Transverse colon (tissue), 4 donors: ENCODE results near the gene CHSY1. TPM values are rescaled to one million over a fixed set of nuclear protein-coding genes. Genes with fewer than 3 reads are reported as not detected.

Source experiments
- DNase-seq: peaks from one replicate; pipeline ENCODE4 v3.0.0-alpha.2; 2019
- H3K27ac ChIP-seq, 4 donors: fragments of 200-600 bp; sonication (generic); 2 replicates each; pipeline ENCODE4 v1.5.1; 2016 to 2018; ENCODE audit warnings: inconsistent platforms in 4 of 4
- H3K27me3 ChIP-seq: fragments of 200-600 bp; sonication (generic); 2 replicates; pipeline ENCODE4 v1.5.1; 2017; ENCODE audit warnings: inconsistent platforms
- H3K36me3 ChIP-seq, 4 donors: fragments of 200-600 bp; sonication (generic); 2 replicates each; pipeline ENCODE4 v1.5.1; 2017 to 2019; ENCODE audit warnings: inconsistent platforms in 4 of 4
- H3K4me1 ChIP-seq, 4 donors: fragments of 200-600 bp; sonication (generic); 2 replicates each; pipeline ENCODE4 v1.5.1; 2017 to 2020; ENCODE audit warnings: inconsistent platforms in 4 of 4
- H3K4me3 ChIP-seq, 4 donors: fragments of 200-600 bp; sonication (generic); 1 replicate in 1 of 4; 2 replicates in 3 of 4; pipeline versions ENCODE4 v1.5.1 to v1.6.1; 2017 to 2019; ENCODE audit warnings: inconsistent platforms in 4 of 4
- H3K9me3 ChIP-seq, 2 donors: fragments of 200-600 bp; sonication (generic); 2 replicates each; pipeline ENCODE4 v1.5.1; 2017 to 2019; ENCODE audit warnings: inconsistent platforms in 2 of 2
- CTCF ChIP-seq, 5 experiments: fragments of 200-600 bp in 3 of 5; fragments of 450-650 bp in 2 of 5; sonication (generic) in 3 of 5; IDR thresholded peaks; 1 replicate in 2 of 5; 2 replicates in 3 of 5; pipeline ENCODE4 v1.5.1; 2016 to 2017; ENCODE audit warnings: antibody characterized with exemption in 5 of 5, inconsistent platforms in 3 of 5, mild to moderate bottlenecking in 2 of 5, moderate library complexity in 1 of 5
- EP300 ChIP-seq: sonication (generic); formaldehyde crosslinking; IDR thresholded peaks from one replicate; pipeline ENCODE4 v1.6.1; 2017; ENCODE audit warnings: antibody characterized with exemption, low read depth
- POLR2A ChIP-seq: fragments of 450-650 bp; IDR thresholded peaks from one replicate; pipeline ENCODE4 v1.6.1; 2016; ENCODE audit warnings: antibody characterized with exemption, mild to moderate bottlenecking, moderate library complexity
- POLR2AphosphoS5 ChIP-seq, 3 donors: sonication (generic); formaldehyde crosslinking; IDR thresholded peaks; one replicate each; pipeline ENCODE4 v1.6.1; 2016; ENCODE audit warnings: antibody characterized with exemption in 3 of 3
- WGBS, 2 donors: methylation state at CpG; one replicate each; pipeline ENCODE4 v1.1.5; 2018; ENCODE audit warnings: low coverage in 1 of 2; 5-methylcytosine and 5-hydroxymethylcytosine counted together
- in situ Hi-C, 4 donors: fragments of 200-750 bp; cut with MboI; loops; one replicate each; pipeline versions ENCODE4 v1.15.0 to v1.15.1; 2017; ENCODE audit warnings: low sequenced_read_pairs in 3 of 4, low pct_ligation_motif_present in 1 of 4, low pct_unique_long_range_greater_than_20kb in 1 of 4
- intact Hi-C: fragments of 100-400 bp; cut with DNase I; formaldehyde crosslinking; loops from one replicate; pipeline ENCODE4 v1.15.1; 2023; ENCODE audit warnings: low total_unique reads
- total RNA-seq, 4 donors: library from RNA; depleted of rRNA; stranded (reverse); fragments of >200 nt; gene quantifications; one replicate each; pipeline ENCODE4 v1.1.0, GENCODE V29; 2016

The CHSY1 gene
- total RNA-seq, 4 donors from 2014 or later: 4.0 to 33.7 (median 11.8) TPM

DNA sequence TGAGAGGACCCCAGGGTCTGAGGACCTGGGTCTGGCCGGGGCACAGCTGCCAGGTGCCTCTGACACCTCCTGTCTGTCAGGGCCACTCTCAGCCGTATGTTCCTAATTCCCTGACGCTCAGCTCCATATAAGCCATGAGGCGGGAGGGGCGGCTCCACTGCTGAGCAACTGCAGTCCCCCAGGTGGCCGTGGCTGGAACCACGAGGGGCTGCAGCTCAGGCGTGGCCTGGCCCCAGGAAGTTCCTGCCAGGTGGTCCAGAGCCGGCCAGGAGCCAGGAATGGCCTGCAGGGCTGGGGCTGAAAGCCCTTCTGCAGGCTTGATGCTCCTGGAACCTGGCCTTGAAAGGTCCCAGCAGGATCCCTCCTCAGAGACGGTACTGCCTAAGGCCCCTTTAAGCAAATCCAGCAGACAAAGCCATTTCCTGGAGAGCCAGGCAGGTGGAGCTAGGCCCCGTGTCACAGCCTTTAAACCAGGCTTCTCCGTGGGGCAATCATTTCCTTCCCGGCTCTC, 118.0 kb downstream of the CHSY1 start:
- WGBS, 2 donors: 84% methylated on average over 12 of the region's 13 CpGs; no CpG with 5 or more reads in 1 of the 2 donors

GRCh38 chr15:101133181-101133460, 118.7 kb downstream of the CHSY1 start:
- Histone ChIP-seq H3K4me1 (peaks cover 0 to 5% (median 1%) of the 10 kb centered on the region in 4 donors), H3K9me3 (no peaks in the 10 kb centered on the region), H3K27me3 (no peaks in the 10 kb centered on the region), H3K27ac (no peak overlapping the region), H3K4me3 (no peak overlapping the region), H3K36me3 (no peaks in the 10 kb centered on the region)
- DNase-seq: no peak
- intact Hi-C loops (no loop called here), in situ Hi-C loops (no loop called here)
- no peak for TF ChIP-seq POLR2A
- no peak for TF ChIP-seq CTCF (IDR thresholded peaks at IDR 0.05)
- no peak for TF ChIP-seq EP300
- TF ChIP-seq POLR2AphosphoS5 (IDR thresholded peaks at IDR 0.05): no peak
- 96% methylated on average over 8 of the region's 8 CpGs; no CpG with 5 or more reads in 1 of the 2 donors for WGBS, 2 donors

More for the DNA sequence above, 118.0 kb downstream of the CHSY1 start:
- H3K9me3 ChIP-seq: no peaks in the 10 kb centered on the region
- TF ChIP-seq CTCF (IDR thresholded peaks at IDR 0.05) (no peak), POLR2A (no peak), POLR2AphosphoS5 (IDR thresholded peaks at IDR 0.05) (no peak), EP300 (no peak)
- H3K4me3 ChIP-seq: no peak overlapping the region
- H3K36me3 ChIP-seq: no peaks in the 10 kb centered on the region
- H3K27me3 ChIP-seq: no peaks in the 10 kb centered on the region
- no peak for DNase-seq
- no peak overlapping the region for H3K27ac ChIP-seq
- in situ Hi-C loops: no loop called here
- intact Hi-C loops: no loop called here
- H3K4me1 ChIP-seq: peaks cover 0 to 5% (median 0%) of the 10 kb centered on the region in 4 donors

DNA sequence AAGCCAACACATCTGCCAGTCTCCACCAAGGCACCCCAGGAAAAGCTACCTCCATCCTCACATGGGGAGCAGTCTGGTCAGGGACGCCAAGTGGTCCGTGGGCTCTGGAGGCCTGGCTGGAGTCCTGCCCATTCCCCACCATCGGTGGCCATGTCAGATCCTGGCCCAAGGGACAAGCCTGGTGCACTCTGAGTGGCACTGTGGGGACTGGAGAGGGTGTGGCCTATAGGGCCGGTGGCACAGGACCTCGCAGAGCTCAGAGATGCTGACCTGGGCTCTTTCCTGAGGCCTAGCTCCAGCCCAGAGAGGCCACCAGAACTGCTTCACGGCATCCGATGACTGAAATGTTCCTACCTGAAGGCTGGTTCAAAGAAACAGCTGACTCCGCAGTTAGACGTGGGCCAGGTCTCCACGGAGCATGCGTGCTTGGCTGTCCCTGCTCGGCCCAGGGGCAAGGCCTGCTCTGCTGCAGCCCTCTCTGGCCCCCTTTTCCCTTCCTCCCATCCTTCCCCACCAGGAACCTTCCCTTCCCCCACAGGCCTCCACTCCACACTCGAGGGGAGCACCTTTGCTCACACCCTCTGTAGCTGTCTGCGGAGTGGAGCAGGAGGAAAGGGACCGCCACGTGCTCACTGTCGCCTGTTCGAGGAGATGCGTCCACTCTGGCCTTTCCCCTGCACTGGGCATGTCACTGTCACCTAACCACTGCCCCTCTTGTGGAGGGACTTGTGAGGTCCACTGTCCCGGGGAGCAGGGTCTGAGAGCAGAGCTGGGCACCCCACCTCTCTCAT, 119.3 kb downstream of the CHSY1 start:
- intact Hi-C loops: no loop called here
- Histone ChIP-seq H3K27me3 (no peaks in the 10 kb centered on the region), H3K4me3 (no peak overlapping the region), H3K27ac (no peak overlapping the region), H3K9me3 (no peaks in the 10 kb centered on the region), H3K36me3 (no peaks in the 10 kb centered on the region), H3K4me1 (peaks cover 3 to 9% (median 6%) of the 10 kb centered on the region in 4 donors)
- no peak for DNase-seq
- TF ChIP-seq EP300: no peak
- TF ChIP-seq CTCF (IDR thresholded peaks at IDR 0.05): no peak
- WGBS, 2 donors: 92% methylated on average over 18 of the region's 20 CpGs; no CpG with 5 or more reads in 1 of the 2 donors
- in situ Hi-C loops: no loop called here

DNA sequence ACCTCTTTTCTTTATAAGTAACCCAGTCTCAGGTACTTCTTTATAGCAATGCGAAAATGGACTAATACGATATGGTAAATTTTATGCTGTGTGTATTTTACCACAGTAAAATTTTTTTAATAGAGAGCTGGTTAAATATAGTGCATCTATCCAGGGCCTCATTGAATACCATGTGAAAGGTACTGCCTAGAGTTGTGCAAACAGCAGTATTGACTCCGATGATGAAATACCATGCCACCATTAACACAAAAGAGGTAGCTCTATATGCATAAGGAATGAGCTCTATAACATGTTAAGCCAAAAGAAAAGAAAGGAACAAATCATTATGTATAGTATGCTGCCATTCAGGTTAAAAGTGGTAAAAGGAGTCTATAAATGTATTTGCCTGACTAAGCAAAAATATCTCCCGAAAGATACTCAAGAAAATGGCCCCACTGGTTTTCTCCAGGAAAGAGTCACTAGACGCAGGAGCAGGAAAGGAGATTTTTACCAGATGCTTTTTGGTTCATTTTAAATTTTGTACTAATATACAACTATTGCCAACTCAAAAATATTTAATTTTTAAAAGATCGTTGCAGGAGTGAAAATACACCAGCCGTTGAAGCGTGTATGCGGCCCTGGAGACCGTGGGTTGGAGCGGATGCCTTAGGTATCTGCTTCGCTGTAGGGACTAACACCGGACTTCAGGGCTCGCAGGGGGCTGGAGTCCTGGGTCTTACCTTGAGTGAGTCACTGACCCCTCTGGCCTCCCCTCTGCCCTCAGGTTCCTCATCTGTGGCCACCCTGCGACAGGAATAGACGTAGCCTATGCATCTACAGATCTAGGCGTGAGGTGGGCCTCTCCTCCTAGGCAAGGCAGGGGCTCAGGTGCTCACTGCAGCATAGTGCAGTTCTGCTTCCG, 120.1 kb downstream of the CHSY1 start:
- TF ChIP-seq EP300: no peak
- no peak for TF ChIP-seq CTCF (IDR thresholded peaks at IDR 0.05)
- no peak for TF ChIP-seq POLR2AphosphoS5 (IDR thresholded peaks at IDR 0.05)
- no peak for TF ChIP-seq POLR2A
- Histone ChIP-seq H3K27me3 (no peaks in the 10 kb centered on the region), H3K9me3 (no peaks in the 10 kb centered on the region), H3K27ac (no peak overlapping the region), H3K36me3 (no peaks in the 10 kb centered on the region), H3K4me1 (peaks cover 10 to 16% (median 13%) of the 10 kb centered on the region in 4 donors), H3K4me3 (no peak overlapping the region)
- no peak for DNase-seq
- in situ Hi-C loops: no loop called here
- intact Hi-C loops: no loop called here
- WGBS, 2 donors: 91% methylated on average over 15 to 18 of the region's 18 CpGs
